ENCODE data around the gene EID2.
A peak's percentile ranks its signal among the peaks of the same experiment; 100 is the strongest.

The EID2 gene

GRCh38 chr19:39539165-39539517, 820 bp downstream of the EID2 start:
- 9% methylated on average over 8 of the region's 10 CpGs for WGBS
- H4K91ac ChIP-seq (ENCODE audit: low read length) = no peak overlapping the region
- peak overlapping the region; percentile 81 for H3K27ac ChIP-seq (ENCODE audit: low read length, poor library complexity, severe bottlenecking)
- H2AK5ac ChIP-seq (ENCODE audit: low read length, severe bottlenecking) = no peak overlapping the region
- no peak overlapping the region for H3K14ac ChIP-seq (ENCODE audit: low read length in 2 of 2)
- peak overlapping the region; percentile 90 to 95 for H3K4me3 ChIP-seq (ENCODE audit: insufficient read depth in 1 of 2, low read depth in 1 of 2, low read length in 2 of 2)
- H2BK15ac ChIP-seq (ENCODE audit: low read depth, poor library complexity, severe bottlenecking) = no peak overlapping the region
- no peak for DNase-seq
- H3K4me2 ChIP-seq (ENCODE audit: low read length, poor library complexity, severe bottlenecking) = peak overlapping the region; percentile 64
- peak overlapping the region; percentile 98 for H2AFZ ChIP-seq (ENCODE audit: low read depth, low read length)
- H3K9ac ChIP-seq (ENCODE audit: low read length) = peak overlapping the region; percentile 97
- H3K27me3 ChIP-seq (ENCODE audit: control insufficient read depth in 1 of 2, insufficient read depth in 1 of 2, low read length in 2 of 2) = no peaks in the 10 kb centered on the region
- H3K79me1 ChIP-seq (replicated peaks; ENCODE audit: low read length, poor library complexity, severe bottlenecking) = peaks cover 2% of the 10 kb centered on the region
- peak overlapping the region; percentile 83 to 98 for H3K18ac ChIP-seq (ENCODE audit: low read depth in 1 of 2, low read length in 2 of 2)
- H3K36me3 ChIP-seq (ENCODE audit: control insufficient read depth in 1 of 2, insufficient read depth in 2 of 2, low read depth in 1 of 2, low read length in 2 of 2) = no peaks in the 10 kb centered on the region
- H2BK12ac ChIP-seq (ENCODE audit: low read length in 2 of 2) = no peak overlapping the region
- no peak overlapping the region for H4K8ac ChIP-seq (ENCODE audit: low read length)
- no peak overlapping the region for H3K23ac ChIP-seq (ENCODE audit: low read length in 2 of 2)
- no peak overlapping the region for H2BK120ac ChIP-seq (ENCODE audit: low read depth, low read length)
- H2BK5ac ChIP-seq (ENCODE audit: low read depth, low read length, poor library complexity, severe bottlenecking) = no peak overlapping the region
- no peaks in the 10 kb centered on the region for H3K9me3 ChIP-seq (ENCODE audit: control insufficient read depth, low read length)
- peak overlapping the region in 1 of 2 experiments; percentile 96 for H3K4ac ChIP-seq (ENCODE audit: low read depth in 1 of 2, low read length in 2 of 2)
- no peaks in the 10 kb centered on the region for H3K4me1 ChIP-seq (ENCODE audit: control insufficient read depth, insufficient read depth, low read depth, low read length)

DNA sequence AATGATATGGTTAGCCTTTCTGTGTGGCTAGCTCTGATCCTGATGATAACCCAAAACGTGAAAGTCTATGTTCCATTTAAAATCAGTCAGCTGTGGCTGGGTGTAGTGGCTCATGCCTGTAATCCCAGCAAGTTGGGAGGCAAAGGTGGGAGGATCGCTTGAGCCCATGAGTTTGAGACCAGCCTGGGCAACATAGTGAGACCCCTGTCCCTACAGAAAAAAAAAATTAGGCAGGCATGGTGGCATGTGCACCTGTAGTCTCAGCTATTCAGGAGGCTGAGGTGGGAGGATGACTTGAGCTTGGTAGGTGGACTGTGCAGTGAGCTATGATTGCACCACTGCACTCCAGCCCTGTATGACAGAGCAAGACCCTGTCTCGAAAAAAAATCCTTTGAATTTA, 6.2 kb downstream of the EID2 start:
- no peak overlapping the region for H2AFZ ChIP-seq (ENCODE audit: low read depth, low read length)
- peaks cover 3% of the 10 kb centered on the region for H3K4me1 ChIP-seq (ENCODE audit: control insufficient read depth, insufficient read depth, low read depth, low read length)
- no peak overlapping the region for H2BK15ac ChIP-seq (ENCODE audit: low read depth, poor library complexity, severe bottlenecking)
- H3K4me2 ChIP-seq (ENCODE audit: low read length, poor library complexity, severe bottlenecking) = no peak overlapping the region
- 84% methylated on average over 3 of the region's 3 CpGs for WGBS
- H3K23ac ChIP-seq (ENCODE audit: low read length in 2 of 2) = no peak overlapping the region
- no peak overlapping the region for H4K91ac ChIP-seq (ENCODE audit: low read length)
- no peak overlapping the region for H2BK12ac ChIP-seq (ENCODE audit: low read length in 2 of 2)
- no peak overlapping the region for H2AK5ac ChIP-seq (ENCODE audit: low read length, severe bottlenecking)
- no peaks in the 10 kb centered on the region for H3K9me3 ChIP-seq (ENCODE audit: control insufficient read depth, low read length)
- H2BK5ac ChIP-seq (ENCODE audit: low read depth, low read length, poor library complexity, severe bottlenecking) = no peak overlapping the region
- no peaks in the 10 kb centered on the region for H3K27me3 ChIP-seq (ENCODE audit: control insufficient read depth in 1 of 2, insufficient read depth in 1 of 2, low read length in 2 of 2)
- H3K79me1 ChIP-seq (replicated peaks; ENCODE audit: low read length, poor library complexity, severe bottlenecking) = peaks cover 6% of the 10 kb centered on the region
- H3K18ac ChIP-seq (ENCODE audit: low read depth in 1 of 2, low read length in 2 of 2) = no peak overlapping the region
- DNase-seq = no peak
- no peak overlapping the region for H3K4ac ChIP-seq (ENCODE audit: low read depth in 1 of 2, low read length in 2 of 2)
- no peak overlapping the region for H3K4me3 ChIP-seq (ENCODE audit: insufficient read depth in 1 of 2, low read depth in 1 of 2, low read length in 2 of 2)
- H3K9ac ChIP-seq (ENCODE audit: low read length) = peak overlapping the region; percentile 40
- H3K27ac ChIP-seq (ENCODE audit: low read length, poor library complexity, severe bottlenecking) = no peak overlapping the region
- H4K8ac ChIP-seq (ENCODE audit: low read length) = no peak overlapping the region
- no peak overlapping the region for H3K14ac ChIP-seq (ENCODE audit: low read length in 2 of 2)
- peaks cover 0 to 3% of the 10 kb centered on the region in 2 experiments for H3K36me3 ChIP-seq (ENCODE audit: control insufficient read depth in 1 of 2, insufficient read depth in 2 of 2, low read depth in 1 of 2, low read length in 2 of 2)
- no peak overlapping the region for H2BK120ac ChIP-seq (ENCODE audit: low read depth, low read length)

GRCh38 chr19:39533003-39533512, 6.9 kb downstream of the EID2 start:
- H3K79me1 ChIP-seq (replicated peaks; ENCODE audit: low read length, poor library complexity, severe bottlenecking) = peaks cover 6% of the 10 kb centered on the region
- no peak overlapping the region for H3K4me2 ChIP-seq (ENCODE audit: low read length, poor library complexity, severe bottlenecking)
- peaks cover 0 to 3% of the 10 kb centered on the region in 2 experiments for H3K36me3 ChIP-seq (ENCODE audit: control insufficient read depth in 1 of 2, insufficient read depth in 2 of 2, low read depth in 1 of 2, low read length in 2 of 2)
- H2AK5ac ChIP-seq (ENCODE audit: low read length, severe bottlenecking) = no peak overlapping the region
- no peak overlapping the region for H4K8ac ChIP-seq (ENCODE audit: low read length)
- H3K23ac ChIP-seq (ENCODE audit: low read length in 2 of 2) = no peak overlapping the region
- no peaks in the 10 kb centered on the region for H3K27me3 ChIP-seq (ENCODE audit: control insufficient read depth in 1 of 2, insufficient read depth in 1 of 2, low read length in 2 of 2)
- H2BK15ac ChIP-seq (ENCODE audit: low read depth, poor library complexity, severe bottlenecking) = no peak overlapping the region
- H2BK5ac ChIP-seq (ENCODE audit: low read depth, low read length, poor library complexity, severe bottlenecking) = no peak overlapping the region
- H3K9me3 ChIP-seq (ENCODE audit: control insufficient read depth, low read length) = no peaks in the 10 kb centered on the region
- no peak overlapping the region for H3K18ac ChIP-seq (ENCODE audit: low read depth in 1 of 2, low read length in 2 of 2)
- 29% methylated on average over 9 of the region's 12 CpGs for WGBS
- no peak overlapping the region for H3K27ac ChIP-seq (ENCODE audit: low read length, poor library complexity, severe bottlenecking)
- H3K4me3 ChIP-seq (ENCODE audit: insufficient read depth in 1 of 2, low read depth in 1 of 2, low read length in 2 of 2) = peak overlapping the region in 1 of 2 experiments; percentile 96
- no peak overlapping the region for H4K91ac ChIP-seq (ENCODE audit: low read length)
- H3K14ac ChIP-seq (ENCODE audit: low read length in 2 of 2) = no peak overlapping the region
- H2AFZ ChIP-seq (ENCODE audit: low read depth, low read length) = no peak overlapping the region
- peak overlapping the region; percentile 96 for H3K9ac ChIP-seq (ENCODE audit: low read length)
- H2BK120ac ChIP-seq (ENCODE audit: low read depth, low read length) = no peak overlapping the region
- peaks cover 3% of the 10 kb centered on the region for H3K4me1 ChIP-seq (ENCODE audit: control insufficient read depth, insufficient read depth, low read depth, low read length)
- no peak overlapping the region for H2BK12ac ChIP-seq (ENCODE audit: low read length in 2 of 2)
- H3K4ac ChIP-seq (ENCODE audit: low read depth in 1 of 2, low read length in 2 of 2) = no peak overlapping the region
- no peak for DNase-seq

- Histone ChIP-seq H2BK12ac (ENCODE audit: low read length in 2 of 2) (no peak within 1 kb of the TSS), H3K9me3 (ENCODE audit: control insufficient read depth, low read length) (no peaks in the 10 kb centered on the region), H3K36me3 (ENCODE audit: control insufficient read depth in 1 of 2, insufficient read depth in 2 of 2, low read depth in 1 of 2, low read length in 2 of 2) (peaks cover 0 to 3% of the 10 kb centered on the region in 2 experiments), H4K8ac (ENCODE audit: low read length) (no peak within 1 kb of the TSS), H2BK5ac (ENCODE audit: low read depth, low read length, poor library complexity, severe bottlenecking) (no peak within 1 kb of the TSS), H3K18ac (ENCODE audit: low read depth in 1 of 2, low read length in 2 of 2) (peak within 1 kb of the TSS; percentile 40 to 93), H3K4me2 (ENCODE audit: low read length, poor library complexity, severe bottlenecking) (peak within 1 kb of the TSS; percentile 49), H3K23ac (ENCODE audit: low read length in 2 of 2) (peak within 1 kb of the TSS in 1 of 2 experiments; percentile 91), H3K4me1 (ENCODE audit: control insufficient read depth, insufficient read depth, low read depth, low read length) (peaks cover 3% of the 10 kb centered on the region), H3K27me3 (ENCODE audit: control insufficient read depth in 1 of 2, insufficient read depth in 1 of 2, low read length in 2 of 2) (no peaks in the 10 kb centered on the region), H3K79me1 (replicated peaks; ENCODE audit: low read length, poor library complexity, severe bottlenecking) (peaks cover 7% of the 10 kb centered on the region), H4K91ac (ENCODE audit: low read length) (no peak within 1 kb of the TSS), H3K9ac (ENCODE audit: low read length) (peak within 1 kb of the TSS; percentile 96), H2BK120ac (ENCODE audit: low read depth, low read length) (no peak within 1 kb of the TSS), H3K4ac (ENCODE audit: low read depth in 1 of 2, low read length in 2 of 2) (peak within 1 kb of the TSS in 1 of 2 experiments; percentile 91), H2AK5ac (ENCODE audit: low read length, severe bottlenecking) (no peak within 1 kb of the TSS), H2AFZ (ENCODE audit: low read depth, low read length) (peak within 1 kb of the TSS; percentile 84), H3K27ac (ENCODE audit: low read length, poor library complexity, severe bottlenecking) (peak within 1 kb of the TSS; percentile 17), H3K14ac (ENCODE audit: low read length in 2 of 2) (peak within 1 kb of the TSS in 1 of 2 experiments; percentile 80), H3K4me3 (ENCODE audit: insufficient read depth in 1 of 2, low read depth in 1 of 2, low read length in 2 of 2) (peak within 1 kb of the TSS; percentile 85 to 96), H2BK15ac (ENCODE audit: low read depth, poor library complexity, severe bottlenecking) (no peak within 1 kb of the TSS)
- peak; percentile 94 for DNase-seq
- WGBS = under 1% methylated on average over 65 of the region's 65 CpGs
Observed at GRCh38 chr19:39532233-39533002, 7.5 kb downstream of the EID2 start, which contains the start of gene EID2B. Gene EID2B (minus strand): TSS chr19:39532852. CDS start chr19:39532802, 50 bp downstream.

All from mesenchymal stem cell (in vitro differentiated cells and primary cell).